ENCODE data around the gene LCNL1. TPM values are rescaled to one million over a fixed set of nuclear protein-coding genes. Genes with fewer than 3 reads are reported as not detected.
A peak's percentile ranks its signal among the peaks of the same experiment; 100 is the strongest.

Gene LCNL1
- total and polyA plus RNA-seq, 4 donors: 0.01 to 0.08 TPM; not detected in 2

DNA sequence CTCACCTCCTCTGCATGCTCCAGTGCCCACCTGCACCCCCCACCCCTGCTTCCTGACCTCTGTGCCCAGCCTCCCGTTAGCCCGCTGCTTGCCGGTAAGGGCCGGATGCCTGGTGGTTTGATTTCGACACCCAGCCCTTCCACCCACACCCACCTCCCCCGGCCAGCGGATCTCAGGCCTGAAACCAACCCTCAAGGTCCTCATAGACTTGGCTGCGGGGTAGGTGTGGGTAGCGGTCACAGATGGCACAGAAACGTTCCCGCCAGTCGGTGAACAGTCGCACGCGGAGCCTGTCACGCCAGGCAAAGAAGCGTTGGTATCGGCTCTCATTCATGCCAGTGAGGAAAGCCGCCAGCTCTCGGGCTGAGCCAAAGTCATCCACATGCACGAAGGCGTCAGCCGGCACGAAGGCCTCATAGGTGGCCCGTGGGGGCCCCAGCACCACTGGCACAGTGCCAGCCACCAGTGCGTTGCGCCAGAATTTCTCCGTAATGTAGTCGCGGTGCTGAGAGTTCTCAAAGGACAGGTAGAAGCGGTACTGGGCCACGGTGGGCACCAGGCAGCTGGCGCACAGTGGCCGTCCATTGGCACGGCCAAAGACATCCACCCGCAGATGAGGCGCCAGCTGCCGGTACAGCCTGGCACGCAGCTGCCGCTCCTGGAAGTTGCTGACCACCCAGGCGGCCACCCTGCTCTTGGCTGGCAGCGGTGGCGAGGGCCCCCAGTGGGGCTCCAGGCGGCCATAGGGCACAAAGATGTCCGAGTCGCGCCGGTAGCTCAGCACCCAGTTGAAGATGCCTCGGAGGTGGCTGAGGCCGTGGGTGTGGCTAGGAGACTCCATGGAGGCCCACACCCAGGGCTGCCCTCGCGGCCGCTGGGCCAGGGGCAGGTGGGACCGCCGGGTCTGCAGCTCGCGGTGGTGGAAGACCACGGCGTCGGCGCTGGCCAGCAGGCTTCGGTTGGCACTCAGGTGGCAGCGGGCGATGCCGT is 48.0 kb downstream of the LCNL1 start:
- Histone ChIP-seq H3K27me3 (ENCODE audit: control insufficient read depth in 4 of 4, insufficient read depth in 4 of 4, low read length in 3 of 4) (no peaks in the 10 kb centered on the region), H3K4me3 (ENCODE audit: low read depth in 1 of 3, low read length in 3 of 3) (no peak overlapping the region), H3K27ac (ENCODE audit: low read depth in 1 of 2, low read length in 2 of 2) (peak overlapping the region in 1 of 2 donors; percentile 53), H3K9me3 (ENCODE audit: control insufficient read depth in 4 of 4, low read length in 3 of 4) (no peaks in the 10 kb centered on the region), H3K9ac (ENCODE audit: low read depth in 1 of 2, low read length in 2 of 2) (no peak overlapping the region), H3K36me3 (ENCODE audit: control insufficient read depth in 4 of 4, insufficient read depth in 3 of 4, low read depth in 1 of 4, low read length in 3 of 4) (no peaks in the 10 kb centered on the region), H3K4me1 (ENCODE audit: control insufficient read depth in 4 of 4, insufficient read depth in 4 of 4, low read length in 3 of 4) (peaks cover 18 to 42% (median 32%) of the 10 kb centered on the region in 4 donors)
- WGBS: 84% methylated on average over 65 of the region's 65 CpGs
- DNase-seq (ENCODE audit: low spot score): no peak
- TF ChIP-seq FOXA1 (IDR thresholded peaks at IDR 0.05) (no peak), FOXA2 (IDR thresholded peaks at IDR 0.05) (no peak), TAF1 (conservative IDR thresholded peaks at IDR 0.05) (no peak), GABPA (IDR thresholded peaks at IDR 0.05 in 1 of 2, conservative IDR thresholded peaks at IDR 0.05 in 1 of 2) (no peak), JUND (IDR thresholded peaks at IDR 0.05) (no peak), EGR1 (IDR thresholded peaks at IDR 0.05; ENCODE audit: low read depth in 2 of 2) (no peak), YY1 (IDR thresholded peaks at IDR 0.05) (no peak), RAD21 (IDR thresholded peaks at IDR 0.05) (no peak), NR2F2 (IDR thresholded peaks at IDR 0.05) (no peak), HNF4A (conservative IDR thresholded peaks at IDR 0.05) (no peak), HNF4G (IDR thresholded peaks at IDR 0.05) (no peak), CTCF (IDR thresholded peaks at IDR 0.05; ENCODE audit: low read depth, low read length, missing input control) (no peak), SP1 (IDR thresholded peaks at IDR 0.05) (no peak), RXRA (IDR thresholded peaks at IDR 0.05) (no peak)
- TF ChIP-seq, protein P1, sequence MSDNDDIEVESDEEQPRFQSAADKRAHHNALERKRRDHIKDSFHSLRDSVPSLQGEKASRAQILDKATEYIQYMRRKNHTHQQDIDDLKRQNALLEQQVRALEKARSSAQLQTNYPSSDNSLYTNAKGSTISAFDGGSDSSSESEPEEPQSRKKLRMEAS (IDR thresholded peaks at IDR 0.05): no peak
- TF ChIP-seq, protein P2, sequence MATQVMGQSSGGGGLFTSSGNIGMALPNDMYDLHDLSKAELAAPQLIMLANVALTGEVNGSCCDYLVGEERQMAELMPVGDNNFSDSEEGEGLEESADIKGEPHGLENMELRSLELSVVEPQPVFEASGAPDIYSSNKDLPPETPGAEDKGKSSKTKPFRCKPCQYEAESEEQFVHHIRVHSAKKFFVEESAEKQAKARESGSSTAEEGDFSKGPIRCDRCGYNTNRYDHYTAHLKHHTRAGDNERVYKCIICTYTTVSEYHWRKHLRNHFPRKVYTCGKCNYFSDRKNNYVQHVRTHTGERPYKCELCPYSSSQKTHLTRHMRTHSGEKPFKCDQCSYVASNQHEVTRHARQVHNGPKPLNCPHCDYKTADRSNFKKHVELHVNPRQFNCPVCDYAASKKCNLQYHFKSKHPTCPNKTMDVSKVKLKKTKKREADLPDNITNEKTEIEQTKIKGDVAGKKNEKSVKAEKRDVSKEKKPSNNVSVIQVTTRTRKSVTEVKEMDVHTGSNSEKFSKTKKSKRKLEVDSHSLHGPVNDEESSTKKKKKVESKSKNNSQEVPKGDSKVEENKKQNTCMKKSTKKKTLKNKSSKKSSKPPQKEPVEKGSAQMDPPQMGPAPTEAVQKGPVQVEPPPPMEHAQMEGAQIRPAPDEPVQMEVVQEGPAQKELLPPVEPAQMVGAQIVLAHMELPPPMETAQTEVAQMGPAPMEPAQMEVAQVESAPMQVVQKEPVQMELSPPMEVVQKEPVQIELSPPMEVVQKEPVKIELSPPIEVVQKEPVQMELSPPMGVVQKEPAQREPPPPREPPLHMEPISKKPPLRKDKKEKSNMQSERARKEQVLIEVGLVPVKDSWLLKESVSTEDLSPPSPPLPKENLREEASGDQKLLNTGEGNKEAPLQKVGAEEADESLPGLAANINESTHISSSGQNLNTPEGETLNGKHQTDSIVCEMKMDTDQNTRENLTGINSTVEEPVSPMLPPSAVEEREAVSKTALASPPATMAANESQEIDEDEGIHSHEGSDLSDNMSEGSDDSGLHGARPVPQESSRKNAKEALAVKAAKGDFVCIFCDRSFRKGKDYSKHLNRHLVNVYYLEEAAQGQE (IDR thresholded peaks at IDR 0.05): no peak
- TF ChIP-seq, protein P3, sequence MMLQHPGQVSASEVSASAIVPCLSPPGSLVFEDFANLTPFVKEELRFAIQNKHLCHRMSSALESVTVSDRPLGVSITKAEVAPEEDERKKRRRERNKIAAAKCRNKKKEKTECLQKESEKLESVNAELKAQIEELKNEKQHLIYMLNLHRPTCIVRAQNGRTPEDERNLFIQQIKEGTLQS (IDR thresholded peaks at IDR 0.05): no peak
- TF ChIP-seq, protein P4, sequence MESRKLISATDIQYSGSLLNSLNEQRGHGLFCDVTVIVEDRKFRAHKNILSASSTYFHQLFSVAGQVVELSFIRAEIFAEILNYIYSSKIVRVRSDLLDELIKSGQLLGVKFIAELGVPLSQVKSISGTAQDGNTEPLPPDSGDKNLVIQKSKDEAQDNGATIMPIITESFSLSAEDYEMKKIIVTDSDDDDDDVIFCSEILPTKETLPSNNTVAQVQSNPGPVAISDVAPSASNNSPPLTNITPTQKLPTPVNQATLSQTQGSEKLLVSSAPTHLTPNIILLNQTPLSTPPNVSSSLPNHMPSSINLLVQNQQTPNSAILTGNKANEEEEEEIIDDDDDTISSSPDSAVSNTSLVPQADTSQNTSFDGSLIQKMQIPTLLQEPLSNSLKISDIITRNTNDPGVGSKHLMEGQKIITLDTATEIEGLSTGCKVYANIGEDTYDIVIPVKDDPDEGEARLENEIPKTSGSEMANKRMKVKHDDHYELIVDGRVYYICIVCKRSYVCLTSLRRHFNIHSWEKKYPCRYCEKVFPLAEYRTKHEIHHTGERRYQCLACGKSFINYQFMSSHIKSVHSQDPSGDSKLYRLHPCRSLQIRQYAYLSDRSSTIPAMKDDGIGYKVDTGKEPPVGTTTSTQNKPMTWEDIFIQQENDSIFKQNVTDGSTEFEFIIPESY (IDR thresholded peaks at IDR 0.05): no peak
